ENCODE data around the gene RPUSD1. TPM values are rescaled to one million over a fixed set of nuclear protein-coding genes. Genes with fewer than 3 reads are reported as not detected.
"Not testable (repeated sequence)": the region's sequence is repeated elsewhere in the genome, so short reads cannot be mapped to it uniquely, and the experiment has no call there.

Gene RPUSD1
- total and polyA plus RNA-seq, 4 donors: 6.8 to 20.3 (median 12.8) TPM

DNA sequence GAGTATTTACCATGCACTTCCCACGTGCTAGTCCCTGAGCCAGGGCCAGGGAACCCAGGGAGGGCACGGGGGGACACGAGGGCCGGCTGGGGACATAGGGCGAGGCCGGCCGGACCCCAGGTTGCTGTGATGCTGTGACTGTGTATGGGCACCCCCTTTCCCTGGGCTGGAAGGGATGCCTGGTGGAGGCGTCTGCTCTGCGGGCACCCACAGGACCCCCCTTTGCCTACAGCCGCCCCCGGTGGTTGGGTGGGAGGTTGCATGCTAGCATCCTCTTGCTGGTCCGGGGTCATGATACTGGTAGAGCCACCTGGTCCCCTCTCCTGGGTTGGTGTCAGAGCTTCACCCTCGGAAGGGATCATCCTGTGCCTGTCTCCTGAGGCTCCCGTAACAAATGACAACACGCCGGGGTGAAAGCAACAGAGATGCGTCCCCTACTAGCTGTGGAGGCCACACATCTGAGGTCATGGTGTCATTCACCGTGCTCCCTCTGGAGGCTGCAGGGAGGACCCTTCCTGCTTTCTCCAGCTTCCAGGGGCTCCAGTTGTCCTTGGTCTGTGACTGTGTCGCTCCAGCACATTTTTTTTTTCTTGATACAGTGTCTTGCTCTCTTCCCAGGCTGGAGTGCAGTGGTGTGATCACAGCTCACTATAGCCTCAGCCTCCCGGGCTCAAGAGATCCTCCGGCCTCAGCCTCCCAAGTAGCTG is 44.2 kb downstream of the RPUSD1 start:
- Histone ChIP-seq H3K4me3 (ENCODE audit: low read length in 2 of 2) (no peak overlapping the region), H3K4me1 (ENCODE audit: control insufficient read depth in 1 of 2, insufficient read depth in 2 of 2, low read length in 2 of 2) (no peaks in the 10 kb centered on the region), H3K36me3 (ENCODE audit: control insufficient read depth in 1 of 2, insufficient read depth in 2 of 2, low read length in 1 of 2) (no peaks in the 10 kb centered on the region), H3K27me3 (ENCODE audit: control insufficient read depth in 1 of 2, insufficient read depth in 2 of 2, low read length in 1 of 2) (no peaks in the 10 kb centered on the region), H3K27ac (ENCODE audit: low read depth in 1 of 2, low read length in 2 of 2) (no peak overlapping the region), H3K9me3 (ENCODE audit: control insufficient read depth, low read length) (no peaks in the 10 kb centered on the region)
- WGBS, 2 donors: 79% methylated on average over 21 of the region's 21 CpGs
- DNase-seq: no peak
- ATAC-seq (ENCODE audit: low FRiP score): no peak
- intact Hi-C loops (cut with DNase I): no loop called here

DNA sequence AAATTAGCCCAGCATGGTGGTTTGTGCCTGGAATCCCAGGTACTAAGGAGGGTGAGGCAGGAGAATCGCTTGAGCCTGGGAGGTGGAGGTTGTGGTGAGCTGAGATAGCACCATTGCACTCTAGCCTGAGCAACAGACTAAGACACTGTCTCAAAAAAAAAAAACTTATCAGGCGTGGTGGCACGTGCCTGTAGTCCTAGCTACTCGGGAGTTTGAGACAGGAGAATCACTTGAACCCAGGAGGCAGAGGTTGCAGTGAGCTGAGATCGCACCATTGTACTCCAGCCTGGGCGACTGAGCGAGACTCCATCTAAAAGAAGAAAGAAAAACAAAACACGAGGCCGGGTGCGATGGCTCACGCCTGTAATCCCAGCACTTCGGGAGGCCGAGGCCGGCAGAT is 45.3 kb downstream of the RPUSD1 start:
- H3K4me1 ChIP-seq (ENCODE audit: control insufficient read depth in 1 of 2, insufficient read depth in 2 of 2, low read length in 2 of 2); intact Hi-C loops (cut with DNase I); H3K27ac ChIP-seq (ENCODE audit: low read depth in 1 of 2, low read length in 2 of 2); H3K27me3 ChIP-seq (ENCODE audit: control insufficient read depth in 1 of 2, insufficient read depth in 2 of 2, low read length in 1 of 2); H3K9me3 ChIP-seq (ENCODE audit: control insufficient read depth, low read length); H3K4me3 ChIP-seq (ENCODE audit: low read length in 2 of 2); ATAC-seq (ENCODE audit: low FRiP score); H3K36me3 ChIP-seq (ENCODE audit: control insufficient read depth in 1 of 2, insufficient read depth in 2 of 2, low read length in 1 of 2); DNase-seq: not testable (repeated sequence)
- WGBS, 2 donors: 72 to 75% methylated on average over 14 of the region's 14 CpGs

DNA sequence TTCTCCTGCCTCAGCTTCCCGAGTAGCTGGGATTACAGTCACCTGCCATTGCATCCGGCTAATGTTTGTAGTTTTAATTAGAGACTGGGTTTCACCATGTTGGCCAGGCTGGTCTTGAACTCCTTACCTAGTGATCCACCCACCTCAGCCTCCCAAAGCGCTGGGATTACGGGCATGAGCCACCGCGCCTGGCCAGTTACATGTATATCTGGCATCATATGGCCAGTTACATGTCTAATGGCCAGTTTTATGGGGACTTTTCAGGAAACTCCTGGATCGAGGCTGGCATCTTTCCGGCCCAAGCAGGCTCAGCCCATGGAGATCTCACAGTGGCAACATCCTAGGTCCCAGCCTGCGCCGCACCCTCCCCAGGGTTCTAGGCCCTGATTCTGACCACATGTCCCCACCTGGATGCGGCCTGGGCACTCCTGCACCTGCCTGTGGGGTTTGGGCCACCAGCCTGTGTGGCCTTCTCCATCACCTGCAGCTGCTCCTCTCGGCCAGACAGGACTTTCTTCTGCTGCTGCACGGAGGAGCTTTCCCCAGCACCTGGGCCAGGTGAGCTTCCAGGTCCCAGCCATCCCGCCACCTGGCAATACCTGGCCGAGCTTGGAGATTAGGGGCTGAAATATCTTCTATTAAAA is 46.1 kb downstream of the RPUSD1 start:
- no peaks in the 10 kb centered on the region for H3K9me3 ChIP-seq (ENCODE audit: control insufficient read depth, low read length)
- no peak overlapping the region for H3K4me3 ChIP-seq (ENCODE audit: low read length in 2 of 2)
- WGBS, 2 donors: 90 to 93% methylated on average over 15 of the region's 15 CpGs
- H3K4me1 ChIP-seq (ENCODE audit: control insufficient read depth in 1 of 2, insufficient read depth in 2 of 2, low read length in 2 of 2): no peaks in the 10 kb centered on the region
- no peaks in the 10 kb centered on the region for H3K27me3 ChIP-seq (ENCODE audit: control insufficient read depth in 1 of 2, insufficient read depth in 2 of 2, low read length in 1 of 2)
- intact Hi-C loops (cut with DNase I): loop anchor here in 1 of 2 donors (2.0 kb wide), 1 partner anchor 21 kb away; the partner anchor contains the start of gene ANTKMT
- no peaks in the 10 kb centered on the region for H3K36me3 ChIP-seq (ENCODE audit: control insufficient read depth in 1 of 2, insufficient read depth in 2 of 2, low read length in 1 of 2)
- ATAC-seq (ENCODE audit: low FRiP score) (no peak), DNase-seq (no peak)
- no peak overlapping the region for H3K27ac ChIP-seq (ENCODE audit: low read depth in 1 of 2, low read length in 2 of 2)

DNA sequence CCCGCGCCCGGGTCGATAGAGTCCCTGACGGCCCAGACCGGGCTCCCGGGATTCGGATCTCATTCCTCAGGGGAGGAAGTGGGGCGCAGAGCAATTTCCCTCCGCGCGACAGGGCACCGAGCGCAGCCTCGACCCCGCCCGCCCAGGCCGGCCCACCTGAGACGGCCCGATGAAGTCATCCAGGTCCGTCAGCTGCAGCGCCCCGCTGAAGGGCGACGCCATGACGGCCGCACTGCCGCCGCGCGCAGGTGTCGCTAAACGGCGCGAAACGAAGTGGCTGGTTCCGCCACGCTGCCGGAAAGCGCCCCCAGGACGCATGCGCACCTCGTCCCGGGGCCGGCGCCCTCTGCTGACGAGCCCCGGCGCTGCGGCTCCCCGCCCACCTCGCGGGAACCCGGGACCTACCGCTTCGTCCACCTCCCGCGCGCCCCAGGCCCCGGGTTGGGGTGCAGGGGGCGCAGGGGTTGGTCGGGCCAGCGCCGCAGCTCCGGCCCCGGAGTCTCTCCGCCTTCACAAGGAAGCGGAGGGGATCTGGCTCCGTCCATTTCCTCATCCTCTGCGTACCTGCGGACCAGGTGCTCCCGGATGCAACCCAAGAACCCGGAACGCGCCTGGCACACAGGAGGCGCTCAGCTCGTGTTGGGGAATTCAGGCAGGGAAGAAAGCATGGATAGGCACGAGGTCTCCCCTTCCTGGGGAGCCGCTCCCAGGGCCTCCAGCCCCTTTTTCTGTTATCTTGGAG is 47.2 kb downstream of the RPUSD1 start, which contains the start of gene CIAO3:
CIAO3 (minus strand) TSS at position 234 of the 742 bp plus-strand sequence; CDS start at position 222, 12 bp downstream.
- Histone ChIP-seq H3K4me1 (ENCODE audit: control insufficient read depth in 1 of 2, insufficient read depth in 2 of 2, low read length in 2 of 2) (no peaks in the 10 kb centered on the region), H3K9me3 (ENCODE audit: control insufficient read depth, low read length) (no peaks in the 10 kb centered on the region), H3K27me3 (ENCODE audit: control insufficient read depth in 1 of 2, insufficient read depth in 2 of 2, low read length in 1 of 2) (no peaks in the 10 kb centered on the region), H3K4me3 (ENCODE audit: low read length in 2 of 2) (peak within 1 kb of the TSS; percentile 71 to 92), H3K27ac (ENCODE audit: low read depth in 1 of 2, low read length in 2 of 2) (no peak within 1 kb of the TSS), H3K36me3 (ENCODE audit: control insufficient read depth in 1 of 2, insufficient read depth in 2 of 2, low read length in 1 of 2) (no peaks in the 10 kb centered on the region)
- DNase-seq (peak; percentile 92 to 96), ATAC-seq (ENCODE audit: low FRiP score) (peak; percentile 97)
- intact Hi-C loops (cut with DNase I): loop anchor here in 1 of 2 donors (2.0 kb wide), 1 partner anchor 20 kb away; the partner anchor contains the start of gene ANTKMT
- WGBS, 2 donors: 0 to 1% methylated on average over 66 to 79 of the region's 79 CpGs

DNA sequence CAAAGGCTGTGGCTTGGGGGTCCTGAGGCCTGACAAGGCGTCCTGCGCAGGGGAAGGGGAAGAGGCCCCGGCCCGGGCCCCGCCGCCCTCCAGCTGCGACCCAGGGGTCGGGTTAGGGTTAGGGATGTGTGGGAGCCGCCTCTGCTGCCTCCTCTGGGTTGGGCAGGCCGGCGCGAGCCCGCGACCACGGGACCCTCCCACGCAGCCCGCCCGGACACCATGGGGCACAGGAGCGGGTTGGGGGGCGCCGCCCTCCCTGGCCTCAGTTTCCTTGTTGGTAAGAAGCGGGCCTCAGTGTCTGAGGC is 47.8 kb downstream of the RPUSD1 start:
- intact Hi-C loops (cut with DNase I): loop anchor here in 1 of 2 donors (2.0 kb wide), 1 partner anchor 20 kb away; the partner anchor contains the start of gene ANTKMT
- H3K36me3 ChIP-seq (ENCODE audit: control insufficient read depth in 1 of 2, insufficient read depth in 2 of 2, low read length in 1 of 2): no peaks in the 10 kb centered on the region
- H3K4me3 ChIP-seq (ENCODE audit: low read length in 2 of 2): peak overlapping the region; percentile 71 to 92
- H3K27me3 ChIP-seq (ENCODE audit: control insufficient read depth in 1 of 2, insufficient read depth in 2 of 2, low read length in 1 of 2): no peaks in the 10 kb centered on the region
- no peaks in the 10 kb centered on the region for H3K9me3 ChIP-seq (ENCODE audit: control insufficient read depth, low read length)
- DNase-seq (no peak), ATAC-seq (ENCODE audit: low FRiP score) (peak; percentile 20)
- H3K27ac ChIP-seq (ENCODE audit: low read depth in 1 of 2, low read length in 2 of 2): no peak overlapping the region
- no peaks in the 10 kb centered on the region for H3K4me1 ChIP-seq (ENCODE audit: control insufficient read depth in 1 of 2, insufficient read depth in 2 of 2, low read length in 2 of 2)
- 0% methylated on average over 16 to 22 of the region's 22 CpGs for WGBS, 2 donors

DNA sequence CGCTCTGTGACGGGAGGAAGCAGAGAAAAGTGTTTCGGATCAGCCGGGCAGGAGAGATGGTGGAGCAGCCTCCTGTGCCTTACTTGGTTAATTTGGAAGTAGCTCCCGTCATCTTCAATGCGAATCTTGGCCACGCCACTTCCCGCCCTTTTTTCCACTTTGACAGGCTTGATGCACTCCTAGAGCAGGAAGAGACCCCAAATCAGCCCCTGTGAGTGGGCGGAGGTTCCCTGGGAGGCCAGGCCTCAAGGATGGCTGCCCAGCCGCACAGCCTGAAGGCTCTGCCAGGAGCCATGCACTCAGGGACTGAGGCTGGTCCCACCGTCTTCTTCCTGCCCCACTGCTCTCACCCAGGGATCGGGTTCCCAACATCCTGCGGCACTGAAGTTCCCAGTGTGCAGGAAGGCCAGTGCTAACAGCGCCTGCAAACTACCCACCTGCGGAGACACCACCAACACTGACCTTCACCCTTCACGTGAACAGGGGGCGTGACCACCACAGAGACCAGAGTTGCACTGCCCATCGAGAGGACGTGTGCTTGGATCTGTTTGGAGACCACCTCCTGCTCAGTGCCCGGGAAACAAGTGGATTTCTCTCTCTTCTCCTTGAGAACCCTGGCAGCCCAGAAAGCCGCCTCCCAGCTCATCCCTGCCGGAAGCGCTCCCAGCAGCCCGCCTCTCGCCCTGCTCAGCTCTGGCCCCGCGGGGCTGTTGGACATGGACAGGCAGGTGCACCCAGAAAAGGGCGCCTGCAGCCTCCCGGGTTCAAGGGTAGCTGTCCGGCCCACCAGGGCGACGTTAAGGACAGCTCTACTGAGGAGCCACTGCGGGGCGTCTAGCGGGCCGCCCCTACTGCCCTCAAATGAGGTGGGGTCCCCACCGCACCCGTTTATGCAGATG is 48.4 kb downstream of the RPUSD1 start:
- no peaks in the 10 kb centered on the region for H3K4me1 ChIP-seq (ENCODE audit: control insufficient read depth in 1 of 2, insufficient read depth in 2 of 2, low read length in 2 of 2)
- no peak overlapping the region for H3K27ac ChIP-seq (ENCODE audit: low read depth in 1 of 2, low read length in 2 of 2)
- WGBS, 2 donors: 44 to 45% methylated on average over 37 to 38 of the region's 38 CpGs
- intact Hi-C loops (cut with DNase I): loop anchor here in 1 of 2 donors (2.0 kb wide), 1 partner anchor 19 kb away; the partner anchor contains the start of gene ANTKMT
- no peaks in the 10 kb centered on the region for H3K9me3 ChIP-seq (ENCODE audit: control insufficient read depth, low read length)
- H3K36me3 ChIP-seq (ENCODE audit: control insufficient read depth in 1 of 2, insufficient read depth in 2 of 2, low read length in 1 of 2): no peaks in the 10 kb centered on the region
- ATAC-seq (ENCODE audit: low FRiP score) (no peak), DNase-seq (no peak)
- H3K27me3 ChIP-seq (ENCODE audit: control insufficient read depth in 1 of 2, insufficient read depth in 2 of 2, low read length in 1 of 2): no peaks in the 10 kb centered on the region
- H3K4me3 ChIP-seq (ENCODE audit: low read length in 2 of 2): peak overlapping the region; percentile 71 to 92

DNA sequence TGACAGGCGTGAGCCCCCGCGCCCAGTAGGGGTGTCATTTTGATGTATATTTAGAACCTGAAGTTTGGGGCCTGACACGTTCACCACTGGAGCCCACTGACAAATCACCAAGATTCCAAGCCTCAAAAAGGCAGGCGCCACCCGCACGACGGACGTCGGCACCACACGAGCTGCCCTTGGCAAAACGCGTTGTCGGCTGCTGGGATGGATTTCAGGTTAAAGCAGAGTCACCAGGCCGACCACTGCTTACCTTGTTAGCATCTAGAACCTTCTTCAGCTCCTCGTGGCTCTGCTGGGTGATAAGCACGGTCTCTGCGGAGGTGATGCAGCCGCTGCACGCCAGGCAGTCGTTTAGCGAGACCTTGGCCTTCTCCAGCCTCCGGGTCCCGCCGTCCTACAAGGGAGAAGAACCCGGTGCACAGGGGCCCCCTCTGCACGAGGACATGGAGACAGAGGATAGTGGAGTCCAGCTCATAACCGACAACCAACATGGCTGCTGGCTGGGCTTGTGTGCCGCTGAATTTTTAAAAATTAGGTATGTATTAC is 51.2 kb downstream of the RPUSD1 start:
- H3K4me1 ChIP-seq (ENCODE audit: control insufficient read depth in 1 of 2, insufficient read depth in 2 of 2, low read length in 2 of 2): no peaks in the 10 kb centered on the region
- ATAC-seq (ENCODE audit: low FRiP score) (no peak), DNase-seq (no peak)
- H3K27ac ChIP-seq (ENCODE audit: low read depth in 1 of 2, low read length in 2 of 2): no peak overlapping the region
- H3K36me3 ChIP-seq (ENCODE audit: control insufficient read depth in 1 of 2, insufficient read depth in 2 of 2, low read length in 1 of 2): peaks cover 0 to 2% of the 10 kb centered on the region in 2 donors
- no peaks in the 10 kb centered on the region for H3K9me3 ChIP-seq (ENCODE audit: control insufficient read depth, low read length)
- intact Hi-C loops (cut with DNase I): no loop called here
- H3K27me3 ChIP-seq (ENCODE audit: control insufficient read depth in 1 of 2, insufficient read depth in 2 of 2, low read length in 1 of 2): no peaks in the 10 kb centered on the region
- H3K4me3 ChIP-seq (ENCODE audit: low read length in 2 of 2): no peak overlapping the region
- 93 to 95% methylated on average over 29 of the region's 29 CpGs for WGBS, 2 donors

DNA sequence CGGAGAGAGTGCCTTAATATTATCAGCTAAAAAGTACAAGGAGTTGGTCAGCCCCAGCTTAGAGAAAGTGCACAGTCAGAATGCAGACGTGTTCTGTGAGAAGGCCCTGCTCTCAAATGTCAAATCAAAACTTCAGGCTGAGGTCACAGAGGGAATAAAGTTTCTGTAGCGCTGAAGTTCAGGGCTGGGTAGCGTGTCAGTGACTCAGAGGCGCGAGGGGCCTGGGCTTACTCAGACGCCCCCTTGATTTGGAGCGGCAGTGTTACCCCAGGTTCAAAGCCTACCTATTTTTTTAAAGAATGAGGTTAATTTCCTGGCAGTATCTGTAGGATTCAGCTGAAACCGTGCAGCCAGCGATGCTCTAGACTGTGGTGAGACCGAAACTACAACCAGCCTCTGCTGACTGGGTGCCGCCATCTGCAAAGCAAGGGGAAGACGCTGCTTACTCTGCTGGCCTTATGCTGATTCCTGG is 52.2 kb downstream of the RPUSD1 start:
- intact Hi-C loops (cut with DNase I): no loop called here
- no peak for ATAC-seq (ENCODE audit: low FRiP score)
- peaks cover 0 to 2% of the 10 kb centered on the region in 2 donors for H3K36me3 ChIP-seq (ENCODE audit: control insufficient read depth in 1 of 2, insufficient read depth in 2 of 2, low read length in 1 of 2)
- H3K27me3 ChIP-seq (ENCODE audit: control insufficient read depth in 1 of 2, insufficient read depth in 2 of 2, low read length in 1 of 2): no peaks in the 10 kb centered on the region
- H3K9me3 ChIP-seq (ENCODE audit: control insufficient read depth, low read length): no peaks in the 10 kb centered on the region
- H3K27ac ChIP-seq (ENCODE audit: low read depth in 1 of 2, low read length in 2 of 2): no peak overlapping the region
- WGBS, 2 donors: 85 to 87% methylated on average over 13 of the region's 13 CpGs
- H3K4me1 ChIP-seq (ENCODE audit: control insufficient read depth in 1 of 2, insufficient read depth in 2 of 2, low read length in 2 of 2): no peaks in the 10 kb centered on the region
- DNase-seq: no peak
- H3K4me3 ChIP-seq (ENCODE audit: low read length in 2 of 2): no peak overlapping the region

All from aorta (tissue), 5 donors.